Tibial nerve (tissue), 4 donors: ENCODE measurements around the gene LCE2C.
"Not testable (repeated sequence)": the region's sequence is repeated elsewhere in the genome, so short reads cannot be mapped to it uniquely, and the experiment has no call there.

Experiments
- EP300 ChIP-seq, 2 donors: sonication (generic); formaldehyde crosslinking; IDR thresholded peaks; one replicate each; pipeline ENCODE4 v1.6.1; 2017; ENCODE audit warnings: antibody characterized with exemption in 2 of 2, mild to moderate bottlenecking in 1 of 2
- TF ChIP-seq, protein P1 (sequence below), 5 experiments: fragments of 200-600 bp in 3 of 5; fragments of 450-650 bp in 2 of 5; sonication (generic) in 3 of 5; IDR thresholded peaks; one replicate each; pipeline ENCODE4 v1.5.1; 2016 to 2019; ENCODE audit warnings: antibody characterized with exemption in 5 of 5, mild to moderate bottlenecking in 3 of 5, moderate library complexity in 2 of 5

DNA sequence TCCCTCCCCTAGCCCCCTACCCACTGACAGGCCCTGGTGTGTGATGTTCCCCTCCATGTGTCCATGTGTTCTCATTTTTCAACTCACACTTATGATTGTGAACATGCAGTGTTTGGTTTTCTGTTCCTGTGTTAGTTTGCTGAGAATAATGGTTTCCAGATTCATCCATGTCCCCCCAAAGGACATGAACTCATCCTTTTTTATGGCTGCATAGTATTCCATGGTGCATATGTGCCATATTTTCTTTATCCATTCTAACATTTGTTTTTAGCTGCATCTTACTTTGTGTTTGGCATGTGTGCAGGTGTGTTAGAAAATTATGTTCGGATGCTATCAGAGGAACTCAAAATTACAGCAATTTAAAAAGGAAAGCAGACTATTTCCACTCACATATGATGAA lies 8.9 kb upstream of the LCE2C start:
- TF ChIP-seq EP300 (IDR thresholded peaks at IDR 0.05): not testable (repeated sequence)
- TF ChIP-seq, protein P1, sequence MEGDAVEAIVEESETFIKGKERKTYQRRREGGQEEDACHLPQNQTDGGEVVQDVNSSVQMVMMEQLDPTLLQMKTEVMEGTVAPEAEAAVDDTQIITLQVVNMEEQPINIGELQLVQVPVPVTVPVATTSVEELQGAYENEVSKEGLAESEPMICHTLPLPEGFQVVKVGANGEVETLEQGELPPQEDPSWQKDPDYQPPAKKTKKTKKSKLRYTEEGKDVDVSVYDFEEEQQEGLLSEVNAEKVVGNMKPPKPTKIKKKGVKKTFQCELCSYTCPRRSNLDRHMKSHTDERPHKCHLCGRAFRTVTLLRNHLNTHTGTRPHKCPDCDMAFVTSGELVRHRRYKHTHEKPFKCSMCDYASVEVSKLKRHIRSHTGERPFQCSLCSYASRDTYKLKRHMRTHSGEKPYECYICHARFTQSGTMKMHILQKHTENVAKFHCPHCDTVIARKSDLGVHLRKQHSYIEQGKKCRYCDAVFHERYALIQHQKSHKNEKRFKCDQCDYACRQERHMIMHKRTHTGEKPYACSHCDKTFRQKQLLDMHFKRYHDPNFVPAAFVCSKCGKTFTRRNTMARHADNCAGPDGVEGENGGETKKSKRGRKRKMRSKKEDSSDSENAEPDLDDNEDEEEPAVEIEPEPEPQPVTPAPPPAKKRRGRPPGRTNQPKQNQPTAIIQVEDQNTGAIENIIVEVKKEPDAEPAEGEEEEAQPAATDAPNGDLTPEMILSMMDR (IDR thresholded peaks at IDR 0.05): not testable (repeated sequence)
